Fibroblast of villous mesenchyme (primary cell): ENCODE results near the gene RELA. TPM values are rescaled to one million over a fixed set of nuclear protein-coding genes. Genes with fewer than 3 reads are reported as not detected.

ENCODE experiments used
- DNase-seq: peaks from one replicate; pipeline ENCODE4 v3.0.0-alpha.2; 2010; ENCODE audit warnings: low read depth
- H3K4me3 ChIP-seq: 2 replicates; pipeline ENCODE4 v1.5.1; 2011; ENCODE audit warnings: low read depth, mild to moderate bottlenecking, low read length
- CTCF ChIP-seq: IDR thresholded peaks from 2 replicates; pipeline ENCODE4 v1.5.1; 2012; ENCODE audit warnings: low read depth, mild to moderate bottlenecking, low read length; ENCODE audit not compliant: insufficient read depth
- total RNA-seq: library from RNA; depleted of rRNA; stranded (reverse); fragments of >200 nt; gene quantifications from 2 replicates; pipeline ENCODE4 v1.2.3, GENCODE V29; 2012

Gene RELA
- total RNA-seq, 1 donor, result 24.2 TPM

DNA sequence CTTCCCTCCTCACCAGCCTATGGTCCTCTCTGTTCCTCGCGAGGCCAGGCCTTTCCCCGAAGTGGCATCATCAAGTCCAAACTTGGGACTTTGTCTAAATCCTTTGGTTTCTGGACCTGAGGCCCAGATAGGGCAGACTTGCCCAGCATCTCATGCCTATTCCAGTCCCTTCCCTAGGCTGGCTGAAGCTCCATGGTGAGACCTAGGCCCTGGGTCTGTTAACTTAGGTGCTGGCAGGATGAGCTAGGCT is 11.5 kb downstream of the RELA start:
- TF ChIP-seq CTCF, result no peak
- no peak overlapping the region for H3K4me3 ChIP-seq
- DNase-seq, result no peak

GRCh38 chr11:65650547-65651338 is 12.0 kb downstream of the RELA start:
- no peak for TF ChIP-seq CTCF
- H3K4me3 ChIP-seq, result no peak overlapping the region

GRCh38 chr11:65649656-65650546 is 12.8 kb downstream of the RELA start:
- TF ChIP-seq CTCF, result no peak
- no peak overlapping the region for H3K4me3 ChIP-seq
- DNase-seq, result no peak

More at GRCh38 chr11:65650547-65651338, 12.0 kb downstream of the RELA start:
- no peak for DNase-seq

DNA sequence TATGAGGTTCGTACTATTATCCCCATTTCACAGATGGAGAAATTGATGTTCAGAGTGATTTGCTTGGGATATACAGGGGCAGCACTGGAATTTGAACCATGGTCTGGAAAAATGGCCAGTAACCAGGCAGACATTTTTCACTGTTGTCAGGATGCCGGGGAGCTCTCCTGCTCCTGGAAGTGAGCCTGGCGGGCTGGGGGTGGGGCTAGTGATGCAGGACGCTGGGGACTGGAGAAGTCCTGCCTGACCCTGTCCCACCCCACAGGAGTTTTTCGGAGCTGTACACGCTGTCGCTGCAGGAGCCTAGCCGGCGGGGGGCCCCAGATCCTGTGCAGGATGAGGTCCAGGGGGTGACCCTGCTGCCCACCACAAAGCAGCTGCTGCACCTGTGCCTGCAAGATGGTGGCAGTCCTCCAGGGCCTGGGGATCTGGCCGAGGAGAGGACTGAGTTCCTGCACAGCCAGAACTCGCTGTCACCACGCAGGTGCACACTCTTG is 13.7 kb downstream of the RELA start:
- TF ChIP-seq CTCF, result no peak
- DNase-seq, result no peak

DNA sequence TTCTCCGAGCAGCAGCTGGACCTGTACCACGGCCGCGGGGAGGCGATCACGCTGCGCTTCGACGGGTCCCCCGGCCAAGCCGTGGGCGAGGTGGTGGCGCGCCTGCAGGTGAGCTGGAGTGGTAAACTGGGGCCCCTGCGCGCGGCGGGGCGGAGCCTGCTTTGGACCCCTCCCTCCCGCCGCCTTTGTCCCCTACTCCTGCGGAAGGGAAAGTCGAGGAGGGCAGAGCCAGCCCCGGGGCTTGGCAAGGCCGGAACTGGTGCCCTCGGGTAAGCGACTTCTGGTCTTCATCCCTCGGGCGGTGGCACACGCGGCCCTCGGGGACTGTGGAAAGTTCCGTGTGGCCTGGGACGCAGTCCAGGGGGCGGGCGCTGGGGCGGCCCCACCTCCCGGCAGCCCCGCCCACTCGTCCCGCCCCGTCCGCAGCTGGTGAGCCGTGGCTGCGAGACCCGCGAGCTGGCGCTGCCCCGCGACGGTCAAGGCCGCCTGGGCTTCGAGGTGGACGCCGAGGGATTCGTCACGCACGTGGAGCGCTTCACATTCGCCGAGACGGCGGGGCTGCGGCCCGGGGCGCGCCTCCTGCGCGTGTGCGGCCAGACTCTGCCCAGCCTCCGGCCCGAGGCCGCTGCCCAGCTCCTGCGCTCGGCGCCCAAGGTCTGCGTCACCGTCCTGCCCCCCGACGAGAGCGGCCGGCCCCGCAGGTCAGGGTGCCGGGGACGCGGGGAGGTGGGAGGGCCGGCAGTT is 15.6 kb downstream of the RELA start:
- no peak for DNase-seq
- TF ChIP-seq CTCF, result no peak
- H3K4me3 ChIP-seq, result no peak overlapping the region

More for the DNA sequence above, 13.7 kb downstream of the RELA start:
- H3K4me3 ChIP-seq, result no peak overlapping the region

DNA sequence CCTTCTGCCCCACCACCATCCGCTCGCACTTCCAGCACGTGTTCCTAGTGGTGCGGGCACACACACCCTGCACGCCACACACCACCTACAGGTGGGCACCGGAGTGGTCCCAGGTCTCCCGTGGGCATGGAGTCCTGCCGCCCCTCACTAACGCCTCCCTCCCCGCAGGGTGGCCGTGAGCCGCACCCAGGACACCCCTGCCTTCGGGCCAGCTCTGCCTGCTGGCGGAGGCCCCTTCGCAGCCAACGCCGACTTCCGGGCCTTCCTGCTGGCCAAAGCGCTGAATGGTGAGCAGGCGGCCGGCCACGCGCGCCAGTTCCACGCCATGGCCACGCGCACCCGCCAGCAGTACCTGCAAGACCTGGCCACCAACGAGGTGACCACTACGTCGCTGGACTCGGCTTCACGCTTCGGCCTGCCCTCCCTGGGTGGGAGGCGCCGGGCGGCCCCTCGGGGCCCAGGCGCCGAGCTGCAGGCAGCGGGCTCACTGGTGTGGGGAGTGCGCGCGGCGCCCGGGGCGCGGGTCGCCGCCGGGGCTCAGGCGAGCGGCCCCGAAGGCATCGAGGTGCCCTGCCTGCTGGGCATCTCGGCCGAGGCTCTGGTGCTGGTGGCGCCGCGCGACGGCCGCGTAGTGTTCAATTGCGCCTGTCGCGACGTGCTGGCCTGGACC is 16.3 kb downstream of the RELA start:
- no peak for DNase-seq
- H3K4me3 ChIP-seq, result no peak overlapping the region
- TF ChIP-seq CTCF, result no peak
